Measurements from ENCODE around the gene DUSP21.
"Not testable (repeated sequence)": the region's sequence is repeated elsewhere in the genome, so short reads cannot be mapped to it uniquely, and the experiment has no call there.

The DUSP21 gene

DNA sequence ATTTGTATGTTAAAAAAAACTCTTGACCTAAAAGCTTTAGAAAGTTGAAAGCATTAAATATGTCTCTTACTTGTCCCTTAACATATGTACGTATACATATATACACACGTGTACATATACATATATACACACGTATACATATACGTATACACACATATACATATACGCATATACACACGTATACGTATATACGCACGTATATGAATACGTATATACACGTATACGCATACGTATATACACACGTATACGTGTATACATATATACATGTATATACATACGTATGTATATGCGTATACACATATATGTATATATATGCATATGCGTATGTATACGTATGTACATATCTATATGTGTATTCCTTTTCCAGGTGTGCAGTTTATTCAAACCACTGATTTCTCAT, 32.9 kb downstream of the DUSP21 start:
- H3K9me3 ChIP-seq (ENCODE audit: control insufficient read depth in 1 of 2, low read length in 2 of 2) = no peaks in the 10 kb centered on the region
- peaks cover 0 to 7% of the 10 kb centered on the region in 2 donors for H3K36me3 ChIP-seq (ENCODE audit: control insufficient read depth in 1 of 2, insufficient read depth in 2 of 2, low read length in 2 of 2)
- H3K4me3 ChIP-seq (ENCODE audit: low read depth in 1 of 2, low read length in 2 of 2) = no peak overlapping the region
- H3K27me3 ChIP-seq (ENCODE audit: low read depth, low read length) = no peaks in the 10 kb centered on the region
- H3K4me1 ChIP-seq (ENCODE audit: control insufficient read depth in 1 of 2, insufficient read depth in 2 of 2, low read length in 2 of 2) = no peaks in the 10 kb centered on the region
- no peak overlapping the region for H3K27ac ChIP-seq (ENCODE audit: low read length)

DNA sequence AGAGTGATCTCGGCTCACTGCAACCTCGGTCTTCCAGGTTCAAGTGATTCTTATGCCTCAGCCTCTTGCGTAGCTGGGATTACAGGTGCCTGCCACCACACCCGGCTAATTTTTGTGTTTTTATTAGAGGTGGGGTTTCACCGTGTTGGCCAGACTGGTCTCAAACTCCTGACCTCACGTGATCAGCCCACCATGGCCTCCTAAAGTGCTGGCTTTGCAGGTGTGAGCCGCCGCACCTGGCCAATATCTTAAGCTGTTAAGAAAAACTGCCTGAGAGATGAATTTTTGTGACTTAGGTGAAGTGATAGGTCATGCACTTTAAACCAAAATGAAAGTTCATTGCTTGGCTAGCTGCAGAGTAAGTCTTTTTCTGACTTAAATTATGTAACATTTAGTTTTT, 35.0 kb downstream of the DUSP21 start:
- Histone ChIP-seq H3K36me3 (ENCODE audit: control insufficient read depth in 1 of 2, insufficient read depth in 2 of 2, low read length in 2 of 2) (peaks cover 0 to 6% of the 10 kb centered on the region in 2 donors), H3K4me1 (ENCODE audit: control insufficient read depth in 1 of 2, insufficient read depth in 2 of 2, low read length in 2 of 2) (no peaks in the 10 kb centered on the region)

DNA sequence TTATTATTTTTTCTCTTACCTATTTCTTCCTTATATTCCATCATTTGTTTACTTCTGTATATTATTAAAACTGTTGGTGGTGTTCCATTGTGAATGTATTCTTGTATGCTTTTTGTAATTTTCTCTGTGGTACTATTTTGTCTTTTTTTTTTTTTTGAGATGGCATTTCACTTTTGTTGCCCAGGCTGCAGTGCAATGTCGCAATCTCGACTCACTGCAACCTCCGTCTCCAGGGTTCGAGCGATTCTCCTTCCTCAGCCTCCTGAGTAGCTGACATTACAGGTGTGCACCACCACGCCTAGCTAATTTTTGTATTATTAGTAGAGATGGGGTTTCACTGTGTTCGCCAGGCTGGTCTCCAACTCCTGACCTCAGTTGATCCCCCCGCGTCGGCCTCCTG, 37.7 kb downstream of the DUSP21 start:
- no peaks in the 10 kb centered on the region for H3K4me1 ChIP-seq (ENCODE audit: control insufficient read depth in 1 of 2, insufficient read depth in 2 of 2, low read length in 2 of 2)
- no peaks in the 10 kb centered on the region for H3K27me3 ChIP-seq (ENCODE audit: low read depth, low read length)
- no peak overlapping the region for H3K27ac ChIP-seq (ENCODE audit: low read length)
- H3K4me3 ChIP-seq (ENCODE audit: low read depth in 1 of 2, low read length in 2 of 2) = no peak overlapping the region
- H3K36me3 ChIP-seq (ENCODE audit: control insufficient read depth in 1 of 2, insufficient read depth in 2 of 2, low read length in 2 of 2) = no peaks in the 10 kb centered on the region
- H3K9me3 ChIP-seq (ENCODE audit: control insufficient read depth in 1 of 2, low read length in 2 of 2) = no peaks in the 10 kb centered on the region

More for the DNA sequence above, 35.0 kb downstream of the DUSP21 start:
- no peaks in the 10 kb centered on the region for H3K27me3 ChIP-seq (ENCODE audit: low read depth, low read length)
- no peaks in the 10 kb centered on the region for H3K9me3 ChIP-seq (ENCODE audit: control insufficient read depth in 1 of 2, low read length in 2 of 2)
- no peak overlapping the region for H3K27ac ChIP-seq (ENCODE audit: low read length)
- no peak overlapping the region for H3K4me3 ChIP-seq (ENCODE audit: low read depth in 1 of 2, low read length in 2 of 2)

DNA sequence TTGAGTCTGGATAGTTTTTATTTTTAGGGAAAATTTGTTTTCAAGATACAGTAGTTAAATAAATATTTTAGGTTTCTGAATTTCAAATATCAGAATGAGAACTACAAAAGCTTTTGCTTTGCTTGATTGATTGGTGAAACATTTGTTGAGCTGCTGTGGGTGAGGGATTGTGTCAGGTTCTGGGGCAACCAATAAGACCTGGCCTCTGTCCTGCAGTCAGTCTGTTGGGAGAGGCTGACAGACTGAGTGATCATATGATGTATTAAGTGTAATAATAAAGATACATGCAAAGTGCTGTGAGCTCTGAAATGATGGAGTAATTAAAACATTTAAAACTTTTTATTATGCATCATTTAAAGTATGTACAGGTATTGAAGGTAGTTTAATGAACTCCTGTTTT, 38.8 kb downstream of the DUSP21 start:
- Histone ChIP-seq H3K4me1 (ENCODE audit: control insufficient read depth in 1 of 2, insufficient read depth in 2 of 2, low read length in 2 of 2) (no peaks in the 10 kb centered on the region), H3K27me3 (ENCODE audit: low read depth, low read length) (no peaks in the 10 kb centered on the region), H3K4me3 (ENCODE audit: low read depth in 1 of 2, low read length in 2 of 2) (no peak overlapping the region), H3K36me3 (ENCODE audit: control insufficient read depth in 1 of 2, insufficient read depth in 2 of 2, low read length in 2 of 2) (no peaks in the 10 kb centered on the region), H3K9me3 (ENCODE audit: control insufficient read depth in 1 of 2, low read length in 2 of 2) (no peaks in the 10 kb centered on the region), H3K27ac (ENCODE audit: low read length) (no peak overlapping the region)

DNA sequence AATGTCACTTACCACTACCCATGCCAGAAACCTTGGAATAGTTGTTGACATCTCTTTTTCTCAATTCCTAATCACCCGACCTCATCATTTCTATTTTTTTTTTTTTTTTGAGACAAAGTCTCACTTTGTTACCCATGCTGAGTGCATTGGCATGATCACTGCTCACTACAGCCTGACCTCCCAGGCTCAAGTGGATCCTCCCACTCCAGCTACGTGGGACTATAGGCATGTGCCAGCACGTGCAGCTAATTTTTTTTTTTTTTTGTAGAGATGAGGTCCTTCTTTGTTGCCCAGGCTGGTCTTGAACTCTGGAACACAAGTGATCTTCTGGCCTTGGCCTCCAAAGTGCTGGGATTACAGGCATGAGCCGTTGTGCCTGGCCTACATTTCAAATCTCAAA, 41.1 kb downstream of the DUSP21 start:
- no peak overlapping the region for H3K4me3 ChIP-seq (ENCODE audit: low read depth in 1 of 2, low read length in 2 of 2)
- no peak overlapping the region for H3K27ac ChIP-seq (ENCODE audit: low read length)
- H3K36me3 ChIP-seq (ENCODE audit: control insufficient read depth in 1 of 2, insufficient read depth in 2 of 2, low read length in 2 of 2) = no peaks in the 10 kb centered on the region
- peaks cover 0 to 3% of the 10 kb centered on the region in 2 donors for H3K4me1 ChIP-seq (ENCODE audit: control insufficient read depth in 1 of 2, insufficient read depth in 2 of 2, low read length in 2 of 2)
- no peaks in the 10 kb centered on the region for H3K27me3 ChIP-seq (ENCODE audit: low read depth, low read length)
- H3K9me3 ChIP-seq (ENCODE audit: control insufficient read depth in 1 of 2, low read length in 2 of 2) = no peaks in the 10 kb centered on the region

DNA sequence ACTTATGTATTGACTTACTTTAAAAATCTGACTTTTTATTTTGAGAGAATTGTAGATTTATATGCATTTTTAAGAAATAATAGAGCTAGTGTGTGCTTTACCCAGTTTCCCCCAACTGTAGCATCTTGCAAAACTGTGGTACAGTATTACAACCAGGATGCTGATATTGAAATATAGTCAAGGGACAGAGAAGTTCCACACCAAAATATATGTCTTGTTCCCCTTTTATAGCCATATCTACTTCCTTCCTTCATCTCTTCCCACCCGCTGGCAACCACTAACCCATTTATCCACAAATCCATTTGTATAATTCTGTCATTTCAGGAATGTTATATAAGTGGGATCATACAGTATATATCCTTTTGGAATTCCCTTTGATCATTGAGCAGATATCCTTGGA, 46.0 kb downstream of the DUSP21 start:
- H3K27me3 ChIP-seq (ENCODE audit: low read depth, low read length) = no peaks in the 10 kb centered on the region
- no peak overlapping the region for H3K27ac ChIP-seq (ENCODE audit: low read length)
- H3K36me3 ChIP-seq (ENCODE audit: control insufficient read depth in 1 of 2, insufficient read depth in 2 of 2, low read length in 2 of 2) = no peaks in the 10 kb centered on the region
- H3K9me3 ChIP-seq (ENCODE audit: control insufficient read depth in 1 of 2, low read length in 2 of 2) = no peaks in the 10 kb centered on the region
- H3K4me1 ChIP-seq (ENCODE audit: control insufficient read depth in 1 of 2, insufficient read depth in 2 of 2, low read length in 2 of 2) = peaks cover 0 to 3% of the 10 kb centered on the region in 2 donors
- H3K4me3 ChIP-seq (ENCODE audit: low read depth in 1 of 2, low read length in 2 of 2) = no peak overlapping the region

DNA sequence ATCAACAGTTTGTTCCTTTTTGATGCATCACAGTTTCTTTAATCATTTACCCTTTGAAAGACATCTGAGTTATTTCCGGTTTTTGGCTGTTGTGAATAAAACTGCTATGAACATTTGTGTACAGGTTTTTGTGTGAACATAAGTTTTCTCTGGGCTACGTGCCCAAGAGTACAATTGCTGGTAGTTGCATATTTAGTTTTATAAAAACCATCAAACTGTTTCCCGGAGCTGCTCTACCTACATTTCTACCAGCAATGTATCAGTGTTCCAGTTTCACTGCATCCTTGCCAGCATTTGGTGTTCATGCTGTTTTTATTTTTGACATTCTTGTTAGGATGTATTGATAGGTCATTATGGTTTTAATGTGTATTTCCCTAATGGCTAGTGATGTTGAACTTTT, 46.4 kb downstream of the DUSP21 start:
- H3K4me1 ChIP-seq (ENCODE audit: control insufficient read depth in 1 of 2, insufficient read depth in 2 of 2, low read length in 2 of 2) = peaks cover 0 to 3% of the 10 kb centered on the region in 2 donors
- no peak overlapping the region for H3K4me3 ChIP-seq (ENCODE audit: low read depth in 1 of 2, low read length in 2 of 2)
- no peaks in the 10 kb centered on the region for H3K36me3 ChIP-seq (ENCODE audit: control insufficient read depth in 1 of 2, insufficient read depth in 2 of 2, low read length in 2 of 2)
- H3K27me3 ChIP-seq (ENCODE audit: low read depth, low read length) = no peaks in the 10 kb centered on the region
- no peaks in the 10 kb centered on the region for H3K9me3 ChIP-seq (ENCODE audit: control insufficient read depth in 1 of 2, low read length in 2 of 2)
- no peak overlapping the region for H3K27ac ChIP-seq (ENCODE audit: low read length)

DNA sequence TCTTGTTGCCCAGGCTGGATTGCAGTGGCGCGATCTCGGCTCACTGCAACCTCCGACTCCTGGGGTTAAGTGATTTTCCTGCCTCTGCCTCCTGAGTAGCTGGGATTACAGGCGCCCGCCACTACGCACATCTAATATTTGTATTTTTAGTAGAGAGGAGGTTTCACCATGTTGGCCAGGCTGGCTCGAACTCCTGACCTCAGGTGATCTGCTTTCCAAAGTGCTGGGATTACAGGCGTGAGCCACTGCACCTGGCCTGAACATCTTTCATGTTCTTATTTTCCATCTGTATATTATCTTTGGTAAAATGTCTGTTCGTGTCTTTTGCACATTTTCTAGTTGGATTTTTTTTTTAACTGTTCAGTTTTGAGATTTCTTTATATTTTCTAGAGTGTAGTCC, 46.9 kb downstream of the DUSP21 start:
- H3K9me3 ChIP-seq (ENCODE audit: control insufficient read depth in 1 of 2, low read length in 2 of 2); H3K36me3 ChIP-seq (ENCODE audit: control insufficient read depth in 1 of 2, insufficient read depth in 2 of 2, low read length in 2 of 2); H3K4me1 ChIP-seq (ENCODE audit: control insufficient read depth in 1 of 2, insufficient read depth in 2 of 2, low read length in 2 of 2); H3K4me3 ChIP-seq (ENCODE audit: low read depth in 1 of 2, low read length in 2 of 2); H3K27ac ChIP-seq (ENCODE audit: low read length); H3K27me3 ChIP-seq (ENCODE audit: low read depth, low read length): not testable (repeated sequence)

DNA sequence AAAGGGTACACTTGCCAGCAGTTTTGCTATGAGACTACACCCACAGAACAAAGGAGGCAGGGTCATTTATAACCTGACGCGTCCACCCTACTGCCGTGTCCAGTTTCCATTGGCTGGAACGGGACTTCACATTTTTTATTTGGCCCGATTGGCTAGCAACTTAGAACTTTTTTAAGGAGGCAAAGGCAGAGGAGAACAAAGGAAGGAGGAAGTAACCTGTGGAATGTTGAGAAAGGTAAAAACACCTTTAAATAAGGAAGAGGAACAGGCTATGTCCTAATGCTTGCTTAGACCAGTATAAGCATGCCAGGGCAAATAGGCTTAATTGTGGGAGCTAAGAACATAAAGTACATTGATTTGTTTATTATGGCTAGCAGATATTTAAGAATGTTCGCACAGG, 47.8 kb downstream of the DUSP21 start:
- Histone ChIP-seq H3K4me3 (ENCODE audit: low read depth in 1 of 2, low read length in 2 of 2) (no peak overlapping the region), H3K36me3 (ENCODE audit: control insufficient read depth in 1 of 2, insufficient read depth in 2 of 2, low read length in 2 of 2) (no peaks in the 10 kb centered on the region), H3K27me3 (ENCODE audit: low read depth, low read length) (no peaks in the 10 kb centered on the region), H3K27ac (ENCODE audit: low read length) (no peak overlapping the region), H3K9me3 (ENCODE audit: control insufficient read depth in 1 of 2, low read length in 2 of 2) (no peaks in the 10 kb centered on the region), H3K4me1 (ENCODE audit: control insufficient read depth in 1 of 2, insufficient read depth in 2 of 2, low read length in 2 of 2) (peaks cover 0 to 3% of the 10 kb centered on the region in 2 donors)
